ENCODE data around the gene UBE4B.

DNA sequence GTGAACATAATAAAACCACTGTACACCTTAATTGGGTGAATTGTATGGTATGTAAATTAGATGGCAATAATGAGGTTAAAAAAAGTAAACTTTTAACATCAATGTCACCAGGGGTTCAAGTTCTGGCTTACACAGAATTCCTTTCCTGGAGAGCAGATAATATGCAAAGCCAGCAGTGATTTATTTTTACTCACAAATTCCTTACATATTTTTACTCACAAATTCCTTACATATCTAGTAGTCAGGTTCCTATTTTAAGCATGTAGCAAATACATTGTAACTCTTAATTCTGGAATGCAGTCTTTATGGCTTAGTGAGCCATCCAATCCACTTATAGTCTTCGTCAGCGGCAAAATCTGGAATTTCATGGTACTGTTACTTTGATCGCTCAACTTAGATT lies 1.3 kb upstream of the UBE4B start:
- TF ChIP-seq POU2F2 (IDR thresholded peaks at IDR 0.05; ENCODE audit: low read depth, low read length) (no peak), SPI1 (IDR thresholded peaks at IDR 0.05; ENCODE audit: low read depth, low read length) (no peak), POLR2AphosphoS5 (IDR thresholded peaks at IDR 0.05; ENCODE audit: low read depth, low read length) (no peak), POLR2A (IDR thresholded peaks at IDR 0.05; ENCODE audit: low read depth, low read length) (no peak), PAX5 (IDR thresholded peaks at IDR 0.05; ENCODE audit: insufficient read depth, low read length, severe bottlenecking) (no peak)
